NCI-H748 treated with DMSO at 0.1 percent for 48 hours (cell line): ENCODE data around the gene SERP2.
A peak's percentile ranks its signal among the peaks of the same experiment; 100 is the strongest.

Experiments used
- DNase-seq: peaks from one replicate; lab custom pipeline; 2025; lab: John Stamatoyannopoulos, UW

The SERP2 gene

GRCh38 chr13:44359983-44360375, 13.6 kb upstream of the SERP2 start:
- DNase-seq, result no peak

- no peak for DNase-seq
These were observed 11.1 kb upstream of the SERP2 start for GRCh38 chr13:44362394-44363040.

GRCh38 chr13:44363631-44364344, 9.8 kb upstream of the SERP2 start:
- DNase-seq, result no peak

DNA sequence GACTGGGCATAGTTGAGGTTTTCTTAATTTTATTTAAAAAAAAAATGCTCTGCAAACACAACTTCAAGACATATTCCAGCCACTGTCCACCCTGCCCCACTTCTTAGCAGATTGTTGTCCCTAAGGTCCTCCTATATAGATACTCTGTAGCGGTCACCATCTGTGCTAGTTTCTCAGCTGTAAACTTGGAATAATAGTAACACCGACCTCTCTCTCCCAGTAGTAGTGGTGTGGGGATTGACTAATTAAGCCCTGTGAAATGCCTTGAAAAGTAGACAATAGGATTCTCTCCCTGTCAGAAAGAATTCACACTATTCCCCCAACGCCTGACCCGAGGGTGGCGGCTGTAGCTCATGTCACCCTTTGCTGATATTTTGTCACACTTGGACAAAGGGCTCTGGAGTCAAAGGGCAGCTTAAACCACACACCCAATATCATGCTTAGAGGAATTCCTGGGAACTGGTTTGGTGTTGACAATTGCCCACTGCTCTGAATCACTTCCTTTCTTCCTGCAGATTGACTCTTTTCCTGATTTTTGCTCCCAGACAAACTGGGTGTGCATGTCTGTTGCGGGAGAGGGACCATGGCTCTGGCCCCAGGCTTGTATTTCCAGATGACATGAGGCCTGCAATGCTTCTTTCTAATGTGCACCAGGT, 9.2 kb upstream of the SERP2 start:
- no peak for DNase-seq

GRCh38 chr13:44365008-44365407, 8.6 kb upstream of the SERP2 start:
- DNase-seq, result no peak

GRCh38 chr13:44365899-44366298, 7.7 kb upstream of the SERP2 start:
- no peak for DNase-seq

- DNase-seq, result peak; percentile 52
These were observed 5.5 kb upstream of the SERP2 start for GRCh38 chr13:44368062-44368591.

- DNase-seq, result peak; percentile 94
These were observed 4.8 kb upstream of the SERP2 start for GRCh38 chr13:44368599-44369368.

DNA sequence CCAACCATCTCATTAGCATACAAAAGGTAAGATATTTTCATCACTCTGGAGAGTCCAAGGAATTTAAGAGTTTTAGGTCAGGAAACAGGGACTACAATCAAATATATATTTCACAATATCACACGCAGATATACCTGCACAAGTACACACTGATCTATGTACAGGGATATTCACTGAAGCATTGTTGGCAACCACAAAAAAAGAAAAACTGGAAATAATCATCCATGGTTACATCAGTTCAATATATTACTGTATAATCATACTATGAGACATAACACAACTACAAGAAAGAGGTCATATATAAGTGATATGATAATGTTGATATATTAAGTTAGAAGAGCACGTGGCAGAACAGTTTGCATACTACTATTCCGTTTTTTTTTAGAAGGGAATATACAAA, 2.2 kb upstream of the SERP2 start:
- no peak for DNase-seq

- DNase-seq, result no peak
These were observed 400 bp upstream of the SERP2 start for GRCh38 chr13:44373247-44373600.

DNA sequence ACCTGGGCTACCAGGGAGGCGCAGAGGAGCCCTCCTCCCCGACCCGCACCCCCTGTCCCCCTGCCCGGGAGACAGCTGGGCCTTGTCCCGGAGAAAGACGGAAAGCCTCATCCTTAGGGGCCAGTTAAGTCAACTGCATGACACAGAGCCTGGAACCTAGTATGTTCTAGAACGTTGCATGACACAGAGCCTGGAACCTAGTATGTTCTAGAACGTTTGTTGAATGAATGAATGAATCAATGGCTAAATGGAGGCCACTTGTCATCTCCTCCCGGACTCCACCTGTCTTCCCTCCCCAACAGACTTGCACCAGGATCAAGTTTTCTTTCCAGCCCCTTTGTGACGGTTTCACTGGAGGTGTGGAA, 706 bp downstream of the SERP2 start:
- no peak for DNase-seq

GRCh38 chr13:44378277-44378676, 4.7 kb downstream of the SERP2 start:
- DNase-seq, result no peak

DNA sequence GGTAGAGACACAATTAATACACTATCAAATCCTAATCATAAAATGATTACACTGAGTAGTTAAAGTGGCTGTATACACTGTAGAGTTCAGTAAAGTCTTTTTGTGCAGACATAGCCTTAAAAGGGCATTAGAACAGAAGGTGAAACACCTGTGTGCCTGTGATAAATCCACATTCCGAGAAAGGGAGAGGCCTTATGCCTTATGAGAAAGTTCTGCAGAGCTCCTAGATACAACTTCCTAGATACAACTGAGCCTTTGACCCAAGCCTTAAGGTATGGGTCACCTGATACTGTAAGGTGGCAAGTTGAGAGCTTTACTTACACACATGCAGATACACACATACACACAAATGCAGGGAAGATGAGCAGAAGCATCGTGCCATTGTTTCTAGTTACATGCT, 6.3 kb downstream of the SERP2 start:
- no peak for DNase-seq

DNA sequence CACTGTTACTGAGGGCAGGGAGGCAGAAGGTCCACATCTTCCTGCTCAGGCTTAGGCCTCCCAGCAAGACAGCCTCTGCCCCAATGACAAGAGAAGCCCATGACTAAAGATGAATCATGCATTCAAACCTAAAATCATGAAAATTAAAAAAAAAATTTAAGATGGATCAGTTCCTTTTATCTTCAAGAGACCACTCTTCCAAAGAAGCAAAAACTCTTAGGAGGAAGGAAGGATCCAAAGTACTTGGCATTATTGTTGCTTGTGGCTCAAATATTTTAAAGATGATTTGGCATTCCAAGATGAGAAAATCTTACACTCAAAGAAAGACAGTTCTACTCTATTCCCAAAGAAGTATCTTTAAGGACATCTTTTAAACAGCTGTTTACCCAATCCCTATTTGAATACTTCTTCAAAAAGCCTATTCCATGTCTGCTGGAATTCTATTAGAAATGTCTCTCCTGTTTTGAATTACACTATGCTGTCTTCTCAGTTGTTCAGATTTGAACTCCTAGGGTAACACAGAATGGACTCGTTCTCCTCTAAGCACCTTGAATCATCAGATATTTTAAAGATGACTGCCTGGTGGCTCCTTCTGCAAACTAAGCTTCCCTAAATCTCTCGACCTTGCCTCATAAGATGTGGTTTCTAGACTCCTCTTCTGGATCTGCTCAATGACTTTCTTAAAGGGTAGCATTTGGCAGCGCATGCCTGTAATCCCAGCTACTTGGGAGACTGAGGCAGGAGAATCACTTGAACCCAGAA, 7.0 kb downstream of the SERP2 start:
- no peak for DNase-seq

GRCh38 chr13:44382635-44383145, 9.1 kb downstream of the SERP2 start:
- DNase-seq, result no peak

DNA sequence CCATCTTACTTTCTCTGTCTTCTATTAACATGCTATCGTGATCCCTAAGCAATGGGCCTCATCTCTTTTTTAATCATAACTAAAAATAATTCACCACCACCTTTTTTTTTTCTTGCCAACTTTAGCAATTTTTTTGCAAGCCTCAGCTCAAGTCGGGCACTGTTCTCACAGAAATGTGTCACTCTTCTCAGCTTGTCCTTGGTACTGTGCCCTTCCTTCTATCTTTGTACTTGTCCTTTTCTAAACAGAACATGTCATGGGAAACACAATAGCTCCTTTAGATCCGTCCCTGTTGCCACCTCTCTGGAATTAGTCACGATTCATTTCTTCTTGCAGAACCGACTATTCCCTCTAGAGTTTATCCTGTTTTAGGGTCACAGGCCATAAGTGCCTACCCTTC, 10.3 kb downstream of the SERP2 start:
- DNase-seq, result no peak

- no peak for DNase-seq
These were observed 11.2 kb downstream of the SERP2 start for GRCh38 chr13:44384778-44385177.

GRCh38 chr13:44385401-44385800, 11.8 kb downstream of the SERP2 start:
- DNase-seq, result no peak

GRCh38 chr13:44385847-44386246, 12.2 kb downstream of the SERP2 start:
- no peak for DNase-seq

GRCh38 chr13:44386913-44387556, 13.4 kb downstream of the SERP2 start:
- no peak for DNase-seq

GRCh38 chr13:44388427-44389059, 14.9 kb downstream of the SERP2 start:
- DNase-seq, result no peak
